Stimulated activated CD4-positive, alpha-beta T cell treated with anti-CD3 and anti-CD28 coated beads, TNF-alpha, amount 100 ng/mL, for 24 hours (primary cell): ENCODE measurements around the gene RNF217.
"Not testable (repeated sequence)": the region's sequence is repeated elsewhere in the genome, so short reads cannot be mapped to it uniquely, and the experiment has no call there.

Source experiments
- DNase-seq, 3 experiments: peaks; one replicate each; pipeline ENCODE4 v3.0.0-alpha.2; 2020; ENCODE audit warnings: low read depth in 3 of 3

RNF217 gene

GRCh38 chr6:125050663-125051318 is 88.6 kb downstream of the RNF217 start:
- DNase-seq: no peak

- no peak for DNase-seq
Measured at GRCh38 chr6:125053809-125054208, 91.6 kb downstream of the RNF217 start.

DNA sequence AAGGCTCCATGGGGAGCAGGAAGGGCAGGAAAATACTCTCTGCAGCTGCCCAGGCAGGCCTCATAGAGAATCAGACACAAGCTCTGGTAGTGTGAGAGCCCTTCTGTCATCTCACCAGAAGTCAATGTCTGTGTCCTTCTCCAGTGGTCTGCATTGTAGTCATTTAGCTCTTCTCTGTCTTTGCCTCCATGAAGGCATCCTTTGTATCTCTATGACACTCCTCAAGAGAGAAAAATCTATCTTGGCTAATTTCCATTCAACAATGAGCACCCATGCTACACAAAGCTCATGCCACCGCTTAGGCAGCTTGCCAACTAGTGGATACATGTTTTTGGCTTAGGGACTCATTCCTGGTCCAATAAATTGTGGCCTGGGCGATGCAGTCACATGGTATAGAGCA is 92.1 kb downstream of the RNF217 start:
- no peak for DNase-seq

DNA sequence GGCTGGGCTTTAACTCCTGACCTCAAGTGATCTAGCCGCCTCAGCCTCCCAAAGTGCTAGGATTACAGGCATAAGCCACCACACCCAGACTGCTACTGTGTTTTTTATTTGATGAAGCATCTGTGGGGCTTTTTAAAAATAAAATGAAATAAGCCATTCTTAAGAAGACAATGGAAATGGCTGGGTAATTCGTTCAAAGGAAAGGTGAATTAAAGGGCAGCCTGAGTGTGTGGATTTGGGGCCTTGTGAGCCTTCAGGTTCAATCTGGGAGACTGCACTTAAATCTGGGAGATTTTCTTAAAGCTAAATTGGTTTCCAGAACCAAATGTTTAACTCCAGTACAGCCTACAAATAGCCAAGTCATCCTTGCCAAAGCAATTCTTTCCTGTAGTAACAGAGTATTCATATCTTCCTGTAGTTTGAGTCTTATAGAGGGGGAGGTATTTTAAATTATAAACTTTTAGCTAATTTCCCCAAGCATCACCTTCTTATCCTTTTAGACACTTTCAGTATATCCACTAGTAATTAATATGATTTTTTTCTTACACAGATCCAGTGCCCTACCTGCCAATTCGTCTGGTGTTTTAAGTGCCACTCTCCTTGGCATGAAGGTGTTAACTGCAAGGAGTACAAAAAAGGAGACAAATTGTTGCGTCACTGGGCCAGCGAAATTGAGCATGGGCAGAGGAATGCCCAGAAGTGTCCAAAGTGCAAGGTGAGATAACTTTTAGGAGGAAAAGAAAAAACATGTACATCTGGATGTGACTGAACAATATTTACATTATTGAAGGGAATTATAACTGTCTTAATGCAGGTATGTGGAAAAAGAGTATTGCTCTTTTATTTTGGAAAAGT is 95.4 kb downstream of the RNF217 start:
- DNase-seq: no peak

GRCh38 chr6:125058546-125058945 is 96.3 kb downstream of the RNF217 start:
- no peak for DNase-seq

DNA sequence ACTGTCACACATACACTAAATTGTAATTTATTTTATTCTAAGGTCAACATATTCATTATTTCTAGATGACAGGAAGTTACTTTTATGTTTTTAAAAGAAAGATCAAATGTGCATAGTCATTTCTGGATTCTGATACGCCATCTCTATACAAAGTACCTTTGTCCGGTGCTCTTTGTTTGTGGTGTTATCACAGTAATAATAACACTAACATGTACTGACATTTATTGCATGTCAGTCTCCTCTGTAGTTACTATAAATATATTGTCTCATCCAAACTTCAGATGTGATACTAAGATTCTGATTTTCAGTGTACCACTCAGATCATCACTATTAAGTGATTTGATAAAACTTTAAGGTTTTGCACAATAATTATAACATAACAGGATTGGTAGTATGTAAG is 101.1 kb downstream of the RNF217 start:
- DNase-seq: no peak

- DNase-seq: no peak
Measured at GRCh38 chr6:125066140-125066539, 103.9 kb downstream of the RNF217 start.

- DNase-seq: no peak
Measured at GRCh38 chr6:125066964-125067363, 104.7 kb downstream of the RNF217 start.

GRCh38 chr6:125067552-125067951 is 105.3 kb downstream of the RNF217 start:
- DNase-seq: no peak

GRCh38 chr6:125073071-125073470 is 110.8 kb downstream of the RNF217 start:
- no peak for DNase-seq

DNA sequence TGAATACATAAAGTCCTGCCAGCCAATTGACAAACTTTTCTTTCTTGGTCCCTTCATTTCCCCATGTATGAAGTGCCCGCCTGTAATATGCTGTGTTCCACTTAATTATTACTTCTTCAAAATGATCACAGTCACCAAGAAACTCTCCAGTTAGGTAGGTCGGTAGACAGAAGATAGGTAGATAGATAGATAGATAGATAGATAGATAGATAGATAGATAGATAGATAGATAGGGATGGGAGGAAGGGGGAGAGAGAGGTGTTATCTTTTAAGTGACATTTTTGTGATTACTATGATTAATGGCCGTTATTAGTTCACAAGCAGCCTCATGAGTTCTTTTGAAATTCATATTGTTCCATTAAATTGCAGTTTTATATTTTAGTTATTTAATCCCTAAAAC is 111.9 kb downstream of the RNF217 start:
- DNase-seq: no peak

DNA sequence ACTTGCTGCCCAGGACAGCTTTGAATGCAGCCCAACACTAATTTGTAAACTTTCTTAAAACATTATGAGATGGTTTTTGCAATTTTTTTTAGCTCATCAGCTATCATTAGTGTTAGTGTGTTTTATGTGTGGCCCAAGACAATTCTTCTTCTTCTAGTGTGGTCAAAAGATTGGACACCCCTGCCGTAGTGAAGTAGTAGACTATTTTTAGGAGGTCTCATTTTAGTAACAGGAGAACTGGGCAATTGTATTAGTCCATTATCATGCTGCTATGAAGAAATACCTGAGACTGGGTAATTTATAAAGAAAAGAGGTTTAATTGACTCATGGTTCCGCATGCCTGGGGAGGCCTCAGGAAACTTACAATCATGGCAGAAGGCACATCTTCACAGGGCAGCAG is 112.8 kb downstream of the RNF217 start:
- not testable (repeated sequence) for DNase-seq

DNA sequence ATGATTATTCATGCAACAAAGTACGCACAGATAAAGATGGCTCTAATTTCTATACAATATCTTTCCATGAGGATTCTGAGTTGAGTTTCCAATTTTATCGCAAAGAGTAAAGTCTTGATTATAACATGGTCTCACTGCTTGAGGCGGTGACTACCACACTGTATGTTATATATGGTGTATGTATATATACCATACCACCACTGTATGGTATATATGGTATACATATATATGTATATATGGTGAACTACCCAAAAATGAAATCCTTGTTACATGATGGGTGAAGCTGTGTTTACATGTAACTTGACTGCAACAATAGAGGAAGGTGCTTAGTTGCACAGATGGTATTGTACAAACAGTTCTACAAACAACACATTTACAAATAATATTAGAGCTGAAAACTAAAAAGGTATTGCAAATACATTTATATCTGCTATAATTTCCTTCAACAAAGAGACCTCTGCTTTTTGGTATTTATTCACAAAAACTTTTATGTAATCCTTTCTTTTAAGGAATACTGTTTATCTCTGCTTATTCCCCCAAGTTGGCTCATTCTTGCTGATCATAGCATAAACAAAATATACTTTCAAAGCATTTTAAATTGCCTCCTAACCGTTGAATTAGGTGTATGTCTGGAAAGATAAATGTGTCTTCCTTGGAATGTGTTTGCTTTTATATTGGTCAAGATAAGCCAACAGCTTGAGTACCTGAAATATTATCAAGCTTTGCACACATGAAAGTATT is 113.7 kb downstream of the RNF217 start:
- no peak for DNase-seq

- no peak for DNase-seq
Measured at GRCh38 chr6:125076482-125076742, 114.2 kb downstream of the RNF217 start.

DNA sequence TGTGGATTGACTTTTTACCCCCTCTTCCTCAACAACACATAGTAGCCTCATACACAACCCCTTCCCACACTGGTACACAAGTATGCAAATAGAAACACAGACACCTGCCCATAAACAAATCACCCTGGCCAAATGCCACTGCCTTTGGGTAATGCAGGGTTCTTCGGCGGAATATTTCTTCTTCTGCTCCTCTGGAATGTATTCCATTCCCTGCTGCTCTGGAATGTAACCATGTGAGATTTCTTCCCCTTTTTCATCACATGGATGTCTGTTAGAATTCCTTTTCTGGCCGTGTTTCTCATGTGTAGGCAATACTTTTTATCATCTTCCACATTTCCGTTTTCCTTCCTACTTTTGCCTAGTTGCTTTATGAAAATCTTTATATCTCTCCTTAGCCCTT is 115.2 kb downstream of the RNF217 start:
- no peak for DNase-seq

DNA sequence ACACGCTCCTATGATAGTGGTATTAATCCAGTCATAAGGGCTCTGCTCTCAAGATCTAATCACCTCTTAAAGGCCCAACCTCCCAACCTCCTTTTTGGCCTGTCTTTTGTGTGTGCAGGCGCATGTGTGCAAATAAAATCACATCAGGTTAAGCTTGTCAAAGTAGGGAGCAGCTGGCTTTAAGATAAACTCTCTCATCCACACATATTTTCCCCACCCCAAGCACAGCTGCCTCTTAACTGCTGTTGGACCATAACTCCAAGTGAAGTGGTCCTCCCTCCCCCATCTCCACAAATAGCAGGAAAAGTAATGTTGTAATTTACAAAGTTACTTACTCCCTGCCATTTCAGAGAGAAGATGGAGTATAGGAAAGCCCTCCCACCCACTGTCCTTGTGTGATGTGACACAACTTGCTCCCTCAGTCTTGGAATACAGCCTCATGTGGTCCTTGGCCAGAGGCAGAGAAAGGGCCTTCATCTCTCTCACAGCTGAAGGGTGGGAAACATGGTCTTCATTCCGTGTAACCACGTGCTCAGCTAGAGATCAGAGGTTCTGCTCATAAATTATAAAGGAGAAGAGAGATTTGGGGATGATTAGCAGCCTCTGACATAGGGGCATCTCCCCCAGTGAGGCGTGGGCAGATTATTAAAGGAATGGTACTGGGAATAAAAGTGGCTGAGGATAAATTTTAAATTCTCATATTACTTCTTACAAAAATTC is 116.5 kb downstream of the RNF217 start:
- no peak for DNase-seq

GRCh38 chr6:125082908-125083683 is 120.9 kb downstream of the RNF217 start:
- DNase-seq: no peak

- no peak for DNase-seq
Measured at GRCh38 chr6:125083684-125083990, 121.4 kb downstream of the RNF217 start.

DNA sequence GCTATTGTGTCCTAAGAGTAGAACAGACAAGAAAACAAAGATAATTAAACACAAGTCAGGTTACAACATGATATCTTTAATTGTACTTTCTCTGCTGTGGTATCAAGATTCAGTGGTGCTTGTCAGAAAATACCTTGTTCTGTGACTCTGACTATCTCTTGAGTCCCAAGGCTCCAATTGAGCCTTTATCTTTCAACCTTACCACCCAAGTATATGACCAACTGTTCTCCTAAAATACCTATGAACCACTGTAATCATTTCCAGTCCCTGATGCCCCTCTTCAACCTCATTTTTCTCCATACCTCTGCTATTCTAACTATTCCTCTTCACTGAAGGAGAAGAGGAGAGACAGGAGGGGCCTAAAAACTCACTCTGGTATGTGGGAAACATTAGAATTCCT is 124.5 kb downstream of the RNF217 start:
- no peak for DNase-seq

DNA sequence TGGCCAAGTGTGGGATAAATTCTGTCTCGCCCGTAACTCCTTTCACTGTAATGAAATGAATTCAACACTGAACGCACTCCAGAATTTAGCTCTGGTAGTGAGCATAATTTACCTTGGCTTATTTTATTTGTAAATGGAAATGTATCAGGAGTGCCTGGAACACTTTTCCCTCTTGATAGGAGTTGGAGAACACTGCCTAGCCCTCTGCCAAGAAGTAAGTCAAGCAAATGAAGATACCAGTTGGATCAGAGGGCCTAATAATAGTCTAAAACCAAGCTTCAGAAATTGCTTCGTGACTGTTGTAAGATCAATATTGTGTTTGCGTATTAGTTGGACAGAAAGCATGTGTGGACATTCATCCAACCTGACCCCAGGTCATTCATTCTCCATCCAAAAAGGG is 126.7 kb downstream of the RNF217 start:
- DNase-seq: no peak

GRCh38 chr6:125094563-125094962 is 132.3 kb downstream of the RNF217 start:
- DNase-seq: no peak
